ENCODE results near the gene MBD3L4. TPM values are rescaled to one million over a fixed set of nuclear protein-coding genes. Genes with fewer than 3 reads are reported as not detected.

Gene MBD3L4
- total and polyA plus RNA-seq, 2 donors (not counting 3 experiments of a cell fraction or from before 2014, with no cell fraction given) = not detected

- dilution Hi-C loops (cut with MboI; ENCODE audit: extremely low pct_ligation_motif_present, low sequenced_read_pairs) = no loop called here
- POLR2A ChIA-PET = no interaction called here
- BruUV-seq (replicated peaks) = no TSS peak
- no peak for DNase-seq (ENCODE audit: low read depth, low spot score)
- FAIRE-seq = no peak
- Histone ChIP-seq H3K4me1 (ENCODE audit: control insufficient read depth, extremely low read depth, insufficient read depth, low read length) (no peaks in the 10 kb centered on the region), H3K9ac (replicated peaks; ENCODE audit: extremely low read depth, insufficient read depth, low read length) (no peak overlapping the region), H3K36me3 (ENCODE audit: control insufficient read depth in 2 of 2, extremely low read depth in 1 of 2, insufficient read depth in 2 of 2, low read length in 2 of 2) (no peaks in the 10 kb centered on the region), H3K79me2 (ENCODE audit: control insufficient read depth, insufficient read depth, low read length) (no peaks in the 10 kb centered on the region), H2AFZ (ENCODE audit: low read depth, low read length) (no peak overlapping the region), H3K27me3 (ENCODE audit: control insufficient read depth in 2 of 2, insufficient read depth in 2 of 2, low read length in 2 of 2) (no peaks in the 10 kb centered on the region), H3K9me1 (replicated peaks; ENCODE audit: control insufficient read depth, extremely low read depth, insufficient read depth, low read length) (no peaks in the 10 kb centered on the region), H3K27ac (ENCODE audit: insufficient read depth, low read depth, low read length) (no peak overlapping the region), H3K4me3 (replicated peaks in 1 of 3; ENCODE audit: insufficient read depth in 1 of 3, low read depth in 1 of 3, low read length in 3 of 3) (no peak overlapping the region), H3K4me2 (ENCODE audit: insufficient read depth, low read length) (no peak overlapping the region), H3K9me3 (replicated peaks; ENCODE audit: control insufficient read depth, insufficient read depth, low read length) (no peaks in the 10 kb centered on the region), H4K20me1 (replicated peaks; ENCODE audit: control insufficient read depth, extremely low read depth, insufficient read depth, low read length) (no peaks in the 10 kb centered on the region)
- TF ChIP-seq CTCF (IDR thresholded peaks at IDR 0.05; ENCODE audit: extremely low read depth in 1 of 2, insufficient read depth in 1 of 2, low read depth in 1 of 2, low read length in 2 of 2) = no peak
- TF ChIP-seq EZH2 (IDR thresholded peaks at IDR 0.05; ENCODE audit: borderline replicate concordance, low read depth, low read length, severe bottlenecking) = no peak
- TF ChIP-seq MYC (IDR thresholded peaks at IDR 0.05; ENCODE audit: low read depth, low read length) = no peak
- no peak for TF ChIP-seq POLR2A (IDR thresholded peaks at IDR 0.05; ENCODE audit: low read depth, low read length)
- intact Hi-C loops (cut with micrococcal nuclease) = no loop called here
- CTCF ChIA-PET = interaction anchor here (0.6 kb wide), 1 partner anchor 26 kb away, joined by 3 read pairs; no protein-coding TSS in a partner anchor
These were observed 40.0 kb downstream of the MBD3L4 start for GRCh38 chr19:6999933-7000332.

GRCh38 chr19:6997679-6998445 is 42.1 kb downstream of the MBD3L4 start:
- CTCF ChIA-PET = no interaction called here
- Histone ChIP-seq H3K4me2 (ENCODE audit: insufficient read depth, low read length) (no peak overlapping the region), H4K20me1 (replicated peaks; ENCODE audit: control insufficient read depth, extremely low read depth, insufficient read depth, low read length) (no peaks in the 10 kb centered on the region), H3K9me1 (replicated peaks; ENCODE audit: control insufficient read depth, extremely low read depth, insufficient read depth, low read length) (no peaks in the 10 kb centered on the region), H3K9ac (replicated peaks; ENCODE audit: extremely low read depth, insufficient read depth, low read length) (no peak overlapping the region), H3K4me3 (replicated peaks in 1 of 3; ENCODE audit: insufficient read depth in 1 of 3, low read depth in 1 of 3, low read length in 3 of 3) (no peak overlapping the region), H3K36me3 (ENCODE audit: control insufficient read depth in 2 of 2, extremely low read depth in 1 of 2, insufficient read depth in 2 of 2, low read length in 2 of 2) (no peaks in the 10 kb centered on the region), H3K79me2 (ENCODE audit: control insufficient read depth, insufficient read depth, low read length) (no peaks in the 10 kb centered on the region), H3K27me3 (ENCODE audit: control insufficient read depth in 2 of 2, insufficient read depth in 2 of 2, low read length in 2 of 2) (no peaks in the 10 kb centered on the region), H3K9me3 (replicated peaks; ENCODE audit: control insufficient read depth, insufficient read depth, low read length) (no peaks in the 10 kb centered on the region), H3K4me1 (ENCODE audit: control insufficient read depth, extremely low read depth, insufficient read depth, low read length) (no peaks in the 10 kb centered on the region), H2AFZ (ENCODE audit: low read depth, low read length) (no peak overlapping the region), H3K27ac (ENCODE audit: insufficient read depth, low read depth, low read length) (no peak overlapping the region)
- DNase-seq (ENCODE audit: low read depth, low spot score) (no peak), FAIRE-seq (no peak)
- no TSS peak for BruUV-seq (replicated peaks)
- no peak for TF ChIP-seq POLR2AphosphoS5 (IDR thresholded peaks at IDR 0.05; ENCODE audit: insufficient read depth, low read depth, low read length)
- TF ChIP-seq CTCF (IDR thresholded peaks at IDR 0.05; ENCODE audit: extremely low read depth in 1 of 2, insufficient read depth in 1 of 2, low read depth in 1 of 2, low read length in 2 of 2) = no peak
- TF ChIP-seq MYC (IDR thresholded peaks at IDR 0.05; ENCODE audit: low read depth, low read length) = no peak
- no peak for TF ChIP-seq MAX (IDR thresholded peaks at IDR 0.05; ENCODE audit: insufficient read depth, insufficient read length)
- TF ChIP-seq GATA2 (IDR thresholded peaks at IDR 0.05; ENCODE audit: insufficient read depth, insufficient read length, low read depth, low read length) = no peak
- no peak for TF ChIP-seq EZH2 (IDR thresholded peaks at IDR 0.05; ENCODE audit: borderline replicate concordance, low read depth, low read length, severe bottlenecking)
- no peak for TF ChIP-seq FOS (IDR thresholded peaks at IDR 0.05; ENCODE audit: borderline replicate concordance, insufficient read depth, low read length)
- intact Hi-C loops (cut with micrococcal nuclease) (no loop called here), dilution Hi-C loops (cut with MboI; ENCODE audit: extremely low pct_ligation_motif_present, low sequenced_read_pairs) (no loop called here)
- POLR2A ChIA-PET = interaction anchor here (0.7 kb wide), 1 partner anchor 526 kb away, joined by 3 read pairs; no protein-coding TSS in a partner anchor

All from endothelial cell of umbilical vein (primary cell).